GM21717 (cell line): ENCODE results near the gene ELMO1.

ENCODE experiments used
- ATAC-seq: cut with Tn5 transposase; IDR thresholded peaks from one replicate; pipeline ENCODE4 v1.9.1; 2021; ENCODE audit warnings: mild to moderate bottlenecking, moderate library complexity; ENCODE audit not compliant: unreplicated experiment

The ELMO1 gene

GRCh38 chr7:36965625-36966024 lies 483.0 kb downstream of the ELMO1 start:
- ATAC-seq, result no peak

DNA sequence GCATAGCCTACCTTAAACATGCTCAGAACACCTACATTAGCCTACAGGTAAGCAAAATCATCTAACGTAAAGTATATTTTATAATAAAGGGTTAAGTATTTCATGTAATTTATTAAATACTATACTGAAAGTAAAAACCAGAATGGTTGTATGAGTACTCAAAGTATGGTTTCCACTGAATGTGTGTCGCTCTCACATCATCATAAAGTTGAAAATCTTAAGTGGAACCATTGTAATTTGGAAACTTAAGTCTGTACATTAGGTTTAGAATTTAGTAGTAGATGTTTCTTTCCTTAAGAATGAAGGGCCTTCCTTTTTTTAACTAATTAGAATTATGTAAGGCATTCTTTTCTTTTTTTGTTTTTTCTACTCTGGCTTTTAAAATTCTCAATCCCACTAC lies 484.4 kb downstream of the ELMO1 start:
- no peak for ATAC-seq

- ATAC-seq, result no peak
Observed at GRCh38 chr7:36962367-36962766, 486.3 kb downstream of the ELMO1 start.

DNA sequence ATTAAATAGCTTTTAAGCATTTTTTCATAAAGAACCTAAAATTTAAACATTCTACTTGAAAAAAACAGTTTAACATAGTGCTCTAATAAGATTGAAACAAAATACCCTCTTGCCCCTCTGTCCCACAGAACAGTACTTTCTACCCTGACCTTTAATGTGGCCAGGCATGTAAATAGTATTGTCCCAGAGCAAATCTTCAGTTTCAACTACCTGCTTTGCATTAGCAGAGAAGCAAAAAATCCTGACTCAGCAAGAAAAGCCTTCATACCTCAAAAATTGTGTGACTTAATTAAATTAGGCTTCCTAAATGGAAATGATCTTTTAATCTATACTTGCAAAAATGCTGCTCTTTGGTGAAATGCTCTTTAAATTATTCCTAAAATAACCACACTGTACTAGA lies 487.0 kb downstream of the ELMO1 start:
- no peak for ATAC-seq

DNA sequence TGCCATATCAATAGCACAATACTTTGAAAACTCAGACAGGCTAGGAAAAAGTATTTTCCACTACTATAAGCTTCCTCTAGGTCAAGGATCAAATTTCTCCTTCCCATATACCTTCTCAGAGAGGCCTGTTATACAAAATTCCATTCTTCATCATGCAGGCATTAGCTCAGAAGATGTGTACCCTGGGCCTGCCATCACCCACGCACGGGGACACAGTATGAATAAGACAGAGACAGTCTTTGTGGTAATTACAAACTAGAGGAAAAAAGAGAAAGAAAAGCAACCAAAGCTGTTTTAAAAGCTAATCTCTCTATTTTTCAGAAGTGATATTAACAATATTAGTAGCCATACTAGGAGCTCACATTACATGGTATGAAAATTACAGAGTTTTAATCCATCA lies 487.6 kb downstream of the ELMO1 start:
- no peak for ATAC-seq

DNA sequence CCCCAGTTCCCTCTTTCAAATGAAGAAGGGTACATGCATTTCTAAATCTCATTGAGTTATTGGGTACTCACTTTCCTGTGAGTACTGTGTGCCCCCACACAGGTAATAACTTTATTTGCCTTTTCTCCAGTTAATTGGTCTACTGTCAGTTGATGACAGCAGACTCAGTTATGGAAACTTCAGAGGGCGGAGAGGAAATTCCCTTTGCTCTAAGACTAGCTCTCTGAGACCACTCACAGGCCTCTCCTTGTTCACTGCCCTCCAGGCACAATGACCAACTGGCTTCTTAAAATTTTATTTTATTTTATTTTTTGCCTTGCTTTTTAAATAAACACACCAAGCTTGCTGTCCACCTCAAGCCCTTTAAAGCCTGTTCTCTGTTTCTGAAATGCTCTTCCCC lies 488.6 kb downstream of the ELMO1 start:
- no peak for ATAC-seq

DNA sequence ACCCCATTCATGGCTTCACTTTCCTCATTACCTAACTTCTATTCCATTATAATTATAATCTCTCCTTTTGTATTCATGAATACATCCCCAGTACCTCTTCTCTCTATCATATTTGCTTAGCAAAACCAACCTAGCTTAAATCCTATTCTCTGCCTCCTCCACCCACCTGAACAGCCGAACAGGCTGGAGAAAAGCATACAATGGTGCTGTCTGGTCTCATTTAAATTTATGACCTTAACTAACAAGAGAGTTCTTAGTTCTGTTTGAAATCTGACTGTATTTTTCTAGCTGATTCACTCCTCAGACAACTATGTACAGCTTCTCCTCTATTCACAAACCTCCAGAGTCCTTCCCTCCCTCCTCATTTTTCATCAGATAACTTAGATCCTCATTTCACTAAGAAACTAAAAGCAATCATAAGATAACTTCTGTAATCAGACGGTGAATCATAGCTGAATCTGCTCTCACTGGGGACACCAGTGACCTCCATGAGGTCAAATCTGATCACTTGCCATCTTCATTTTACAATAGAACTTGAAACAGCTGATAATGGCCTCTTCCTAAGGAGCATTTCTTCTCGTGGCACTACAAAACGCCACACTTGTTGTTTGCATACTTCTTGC lies 490.4 kb downstream of the ELMO1 start:
- no peak for ATAC-seq

DNA sequence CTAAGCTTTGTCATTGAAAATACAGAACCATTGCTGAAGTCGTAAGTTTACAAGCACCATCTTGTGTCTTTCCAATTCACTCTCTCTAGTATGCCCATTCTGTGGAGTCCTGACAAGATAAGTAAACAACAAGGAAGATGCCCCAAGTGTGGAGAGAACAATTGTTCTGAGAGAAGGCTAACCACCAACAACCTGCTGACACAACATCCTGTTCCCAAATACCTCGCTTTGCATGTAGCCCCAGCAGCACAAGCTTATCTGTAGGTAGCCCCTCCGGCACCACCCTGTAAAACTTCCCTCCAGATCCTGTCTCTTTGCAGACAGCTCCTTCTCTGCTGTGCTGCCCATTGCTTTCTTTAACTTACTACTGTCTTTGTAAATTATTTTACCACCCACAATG lies 491.0 kb downstream of the ELMO1 start:
- no peak for ATAC-seq

DNA sequence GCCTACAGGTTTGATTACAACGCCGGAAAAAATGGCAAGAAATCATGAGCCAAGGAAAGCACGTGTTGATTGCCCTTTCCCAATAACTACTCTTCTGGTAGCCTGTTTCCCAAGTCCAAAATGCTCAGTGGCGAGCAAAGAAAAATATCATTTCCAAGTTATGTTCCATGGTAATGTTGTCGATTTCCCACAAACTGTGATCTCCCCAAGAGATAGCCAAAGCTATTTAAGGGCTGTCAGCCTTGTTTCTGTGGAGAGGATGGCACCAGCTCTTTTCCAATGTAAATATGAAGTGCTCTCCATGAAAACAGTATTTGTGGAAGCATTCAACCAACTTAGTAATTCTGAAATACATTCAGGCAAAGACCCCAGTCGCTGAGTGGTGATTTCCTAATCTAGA lies 491.9 kb downstream of the ELMO1 start:
- ATAC-seq, result no peak

DNA sequence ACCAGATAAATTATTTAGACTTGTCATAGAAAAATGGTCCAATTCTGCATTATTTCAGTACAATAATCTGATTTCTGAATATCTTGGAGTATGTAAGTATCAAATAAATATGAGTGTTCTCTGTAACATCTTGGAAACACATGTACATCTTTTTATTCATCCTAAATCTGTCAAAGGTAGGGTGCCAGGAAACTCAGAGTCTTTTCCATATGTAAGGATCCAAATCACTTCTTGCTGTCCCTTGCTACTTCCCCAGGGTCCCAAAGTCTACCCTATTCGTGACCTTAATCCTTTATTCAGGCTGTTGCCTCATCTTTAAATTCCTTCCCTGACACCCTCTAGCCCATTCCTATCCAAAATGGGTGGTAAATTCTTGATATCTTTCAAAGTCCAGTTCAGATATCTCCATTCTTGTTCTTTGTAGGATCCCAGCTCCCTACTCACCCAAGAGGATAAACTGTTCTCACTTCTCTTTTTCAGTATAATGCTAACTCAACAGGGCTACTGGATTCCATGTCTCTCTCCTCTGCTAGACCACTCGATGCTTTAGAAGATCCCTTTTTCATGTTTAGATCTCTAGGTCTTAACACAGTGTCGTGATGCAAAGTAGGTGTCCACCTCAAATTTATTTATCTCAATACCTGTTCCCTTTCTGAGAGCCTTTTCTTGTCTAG lies 493.1 kb downstream of the ELMO1 start:
- ATAC-seq, result no peak

DNA sequence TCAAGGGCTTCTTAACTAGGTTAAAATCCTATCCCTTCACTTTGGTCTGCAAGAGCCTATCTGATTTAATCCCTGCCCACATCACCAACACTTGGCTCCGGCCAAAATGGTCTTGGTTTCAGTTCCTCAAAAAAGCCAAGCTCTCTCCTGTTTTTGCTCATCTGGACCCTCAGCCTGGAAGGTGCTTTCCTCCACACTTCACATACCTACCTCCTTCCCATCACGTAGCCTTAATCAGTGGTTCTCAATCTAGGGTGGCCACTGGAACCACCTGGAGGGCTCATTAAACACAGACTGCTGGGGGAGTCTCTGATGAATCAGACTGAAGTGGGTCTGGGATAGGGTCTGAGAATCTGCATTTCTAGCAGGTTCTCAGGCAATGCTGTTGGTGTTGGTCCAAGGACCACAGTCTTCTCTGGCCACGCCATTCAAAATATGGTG lies 497.4 kb downstream of the ELMO1 start:
- ATAC-seq, result peak; percentile 79

- no peak for ATAC-seq
Observed at GRCh38 chr7:36949711-36950600, 498.7 kb downstream of the ELMO1 start.

GRCh38 chr7:36946401-36946739 lies 502.3 kb downstream of the ELMO1 start:
- ATAC-seq, result no peak

DNA sequence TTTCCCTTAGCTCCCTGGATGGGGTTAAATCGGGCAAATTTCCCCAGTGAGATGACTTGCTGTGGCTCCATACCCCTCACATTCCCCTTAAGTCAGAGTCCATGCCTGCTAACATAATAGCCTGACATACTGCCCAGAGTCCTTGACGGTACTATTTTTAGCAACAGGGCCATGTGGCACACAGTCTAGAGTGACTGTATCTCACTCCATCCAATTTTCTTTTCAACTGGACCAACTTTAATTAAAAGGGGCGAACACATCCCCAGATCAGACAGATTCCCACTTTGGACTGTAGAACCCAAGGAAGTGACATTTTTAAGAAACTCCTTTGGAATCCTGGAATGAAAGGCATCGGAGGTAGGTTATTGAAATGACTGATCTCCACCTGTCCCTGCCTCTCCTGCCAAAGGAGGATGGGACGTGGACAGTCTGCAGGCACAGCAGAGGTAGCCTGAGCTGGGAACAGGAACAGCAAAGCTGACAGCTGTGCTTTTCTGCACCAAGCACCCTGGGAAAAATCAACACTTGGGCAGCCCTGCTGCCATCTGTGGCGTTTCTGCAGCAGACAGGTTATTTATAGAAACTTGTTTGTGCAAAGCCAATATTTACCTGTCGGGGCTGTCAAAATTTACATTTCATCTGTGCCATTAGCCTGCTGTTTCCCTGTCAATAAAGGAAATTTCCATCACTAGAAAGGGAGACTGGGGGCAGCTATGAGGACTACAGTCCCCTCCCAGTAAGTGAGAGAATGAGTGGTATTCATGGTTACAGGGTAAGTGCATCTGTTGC lies 502.9 kb downstream of the ELMO1 start:
- ATAC-seq, result no peak

DNA sequence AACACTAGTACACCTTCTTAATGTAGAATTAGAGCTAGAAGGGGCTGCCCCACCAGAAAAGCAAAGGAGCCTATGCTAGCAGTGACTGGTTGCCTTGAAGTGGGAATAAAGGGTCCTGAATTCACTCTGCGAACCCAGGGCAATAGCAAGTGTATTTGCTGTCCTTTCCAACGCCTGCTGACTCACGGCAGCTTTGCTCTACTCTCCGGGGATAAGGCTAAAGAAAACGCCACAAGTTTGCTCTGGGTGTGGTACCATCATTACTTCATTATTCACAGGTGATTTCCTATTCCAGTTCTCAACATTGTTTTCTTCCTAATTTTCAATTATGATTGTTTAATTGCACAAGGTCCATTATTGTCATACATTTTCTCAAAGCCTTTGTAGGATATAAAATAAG lies 503.8 kb downstream of the ELMO1 start:
- ATAC-seq, result no peak

DNA sequence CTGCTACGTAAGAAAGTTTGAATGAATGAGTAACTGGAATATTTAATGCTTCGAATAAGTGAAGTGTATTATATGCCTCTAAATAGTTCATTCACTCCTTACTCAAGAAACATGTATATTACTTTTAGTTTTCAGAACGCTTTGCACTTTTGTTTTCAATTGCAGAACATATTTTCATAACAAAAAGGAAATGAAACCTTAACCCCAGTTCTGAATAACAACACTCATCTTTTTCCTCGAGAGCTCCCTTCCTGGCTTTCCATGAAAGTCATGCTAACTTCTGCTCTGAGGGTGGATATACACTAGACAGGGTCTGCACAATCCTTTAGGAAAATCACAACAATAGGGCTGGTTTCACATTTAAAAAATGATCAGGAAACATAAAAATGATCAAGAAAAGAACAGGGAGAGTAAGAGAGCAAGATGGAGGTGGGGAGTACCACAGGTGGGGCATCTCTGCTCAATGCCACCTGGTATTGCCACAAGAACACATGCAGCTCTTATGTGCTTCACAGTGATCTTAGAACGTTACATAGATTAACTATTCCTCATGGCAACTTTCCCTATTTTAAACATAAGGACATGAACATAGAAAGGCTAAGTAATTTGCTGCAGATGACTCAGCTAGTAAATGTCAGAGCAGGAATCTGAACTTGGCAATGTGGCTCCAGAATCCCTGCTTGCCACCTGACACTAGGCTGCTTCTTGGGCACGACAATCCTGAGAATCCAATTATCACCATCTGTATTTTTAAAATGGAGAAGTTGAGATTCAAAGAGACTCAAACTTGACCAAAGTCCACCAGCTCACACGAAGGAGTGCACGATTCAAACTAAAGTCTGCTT lies 504.9 kb downstream of the ELMO1 start:
- ATAC-seq, result peak; percentile 69

DNA sequence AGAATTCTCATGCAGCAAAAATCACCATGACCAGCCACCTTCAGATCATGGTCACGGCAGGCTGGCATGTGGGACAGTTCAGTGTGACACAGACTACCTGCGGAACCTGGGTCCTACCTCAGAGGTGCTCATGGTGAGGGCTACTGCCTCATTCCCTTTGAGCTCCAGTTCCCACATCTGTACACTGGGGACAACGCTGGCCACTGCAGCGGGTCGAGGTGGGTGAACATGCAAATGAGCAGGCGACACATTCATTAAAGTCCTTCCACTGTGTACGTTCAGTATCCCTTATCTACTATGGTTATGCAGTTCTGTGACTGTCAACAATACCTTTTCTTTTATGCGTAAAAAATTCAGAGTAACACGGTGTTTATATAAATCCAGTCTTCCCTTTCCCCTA lies 505.7 kb downstream of the ELMO1 start:
- ATAC-seq, result no peak

DNA sequence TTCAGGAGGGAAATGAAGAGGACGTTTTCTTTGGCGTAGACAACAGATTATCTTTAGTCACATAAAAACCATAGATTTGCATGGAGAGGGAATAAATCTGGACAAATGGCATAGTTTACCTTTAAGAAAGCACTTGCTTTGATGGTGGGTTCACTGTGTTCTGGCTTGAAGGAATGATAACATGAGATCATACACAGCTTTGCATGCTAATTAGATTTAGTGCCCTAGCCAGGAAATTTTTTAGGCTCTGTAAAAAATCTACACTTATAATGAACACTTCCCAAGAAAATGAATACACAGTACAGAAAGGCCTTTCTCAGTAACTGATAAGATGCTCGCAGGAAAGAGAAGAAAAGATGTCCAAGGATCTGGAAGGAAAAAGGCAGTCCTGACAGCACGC lies 506.1 kb downstream of the ELMO1 start:
- no peak for ATAC-seq

DNA sequence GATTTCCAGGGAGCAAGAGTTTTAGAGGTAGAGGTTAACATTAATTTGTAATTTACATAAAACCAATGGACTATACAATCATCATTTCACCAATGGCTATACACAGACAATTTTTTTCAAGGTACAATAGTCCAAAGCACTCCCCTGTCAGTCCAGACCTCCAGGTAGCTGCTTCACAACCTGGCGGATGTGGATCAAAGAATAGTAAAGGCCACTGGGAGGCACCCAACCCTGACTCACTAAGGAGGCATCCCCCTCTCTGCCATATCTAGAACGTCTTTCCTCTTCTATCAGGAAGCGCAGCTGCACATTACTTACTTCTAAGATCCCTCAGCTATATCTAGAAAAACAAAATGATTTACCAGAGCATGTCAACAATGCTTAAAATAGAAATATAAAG lies 506.6 kb downstream of the ELMO1 start:
- no peak for ATAC-seq

- no peak for ATAC-seq
Observed at GRCh38 chr7:36941359-36941758, 507.3 kb downstream of the ELMO1 start.
